ENCODE measurements around the gene SNCAIP. TPM values are rescaled to one million over a fixed set of nuclear protein-coding genes. Genes with fewer than 3 reads are reported as not detected.

Gene SNCAIP
- total RNA-seq, 1 donor from 2014 or later: 1.8 TPM

GRCh38 chr5:122501089-122501435 lies 189.0 kb downstream of the SNCAIP start:
- H3K4me3 ChIP-seq (ENCODE audit: low read depth, low read length): no peak overlapping the region
- TF ChIP-seq CTCF (conservative IDR thresholded peaks at IDR 0.05; ENCODE audit: low read depth, low read length): no peak
- no peak for DNase-seq (ENCODE audit: low read depth)

GRCh38 chr5:122507045-122507444 lies 195.0 kb downstream of the SNCAIP start:
- no peak overlapping the region for H3K4me3 ChIP-seq (ENCODE audit: low read depth, low read length)
- DNase-seq (ENCODE audit: low read depth): no peak
- TF ChIP-seq CTCF (conservative IDR thresholded peaks at IDR 0.05; ENCODE audit: low read depth, low read length): no peak

- no peak overlapping the region for H3K4me3 ChIP-seq (ENCODE audit: low read depth, low read length)
- DNase-seq (ENCODE audit: low read depth): no peak
- no peak for TF ChIP-seq CTCF (conservative IDR thresholded peaks at IDR 0.05; ENCODE audit: low read depth, low read length)
Measured at GRCh38 chr5:122507581-122507980, 195.5 kb downstream of the SNCAIP start.

GRCh38 chr5:122508623-122509022 lies 196.6 kb downstream of the SNCAIP start:
- TF ChIP-seq CTCF (conservative IDR thresholded peaks at IDR 0.05; ENCODE audit: low read depth, low read length): no peak
- no peak for DNase-seq (ENCODE audit: low read depth)
- no peak overlapping the region for H3K4me3 ChIP-seq (ENCODE audit: low read depth, low read length)

Other genes with a start within 250 kb of the SNCAIP start
- 6.1 and 14.9 TPM in 2 replicates for gene LOX, start 234.0 kb upstream of the SNCAIP start, total RNA-seq
- gene ZNF474, start 182.7 kb upstream of the SNCAIP start, total RNA-seq: not detected in 2 replicates

Data from epithelial cell of proximal tubule (primary cell).